ENCODE measurements around the gene SNAPC2. TPM values are rescaled to one million over a fixed set of nuclear protein-coding genes. Genes with fewer than 3 reads are reported as not detected.

Gene SNAPC2
- total and polyA plus RNA-seq, 2 of the 13 experiments (the other 11 are each of a cell fraction or from before 2014, with no cell fraction given) = 10.2 to 12.7 TPM

DNA sequence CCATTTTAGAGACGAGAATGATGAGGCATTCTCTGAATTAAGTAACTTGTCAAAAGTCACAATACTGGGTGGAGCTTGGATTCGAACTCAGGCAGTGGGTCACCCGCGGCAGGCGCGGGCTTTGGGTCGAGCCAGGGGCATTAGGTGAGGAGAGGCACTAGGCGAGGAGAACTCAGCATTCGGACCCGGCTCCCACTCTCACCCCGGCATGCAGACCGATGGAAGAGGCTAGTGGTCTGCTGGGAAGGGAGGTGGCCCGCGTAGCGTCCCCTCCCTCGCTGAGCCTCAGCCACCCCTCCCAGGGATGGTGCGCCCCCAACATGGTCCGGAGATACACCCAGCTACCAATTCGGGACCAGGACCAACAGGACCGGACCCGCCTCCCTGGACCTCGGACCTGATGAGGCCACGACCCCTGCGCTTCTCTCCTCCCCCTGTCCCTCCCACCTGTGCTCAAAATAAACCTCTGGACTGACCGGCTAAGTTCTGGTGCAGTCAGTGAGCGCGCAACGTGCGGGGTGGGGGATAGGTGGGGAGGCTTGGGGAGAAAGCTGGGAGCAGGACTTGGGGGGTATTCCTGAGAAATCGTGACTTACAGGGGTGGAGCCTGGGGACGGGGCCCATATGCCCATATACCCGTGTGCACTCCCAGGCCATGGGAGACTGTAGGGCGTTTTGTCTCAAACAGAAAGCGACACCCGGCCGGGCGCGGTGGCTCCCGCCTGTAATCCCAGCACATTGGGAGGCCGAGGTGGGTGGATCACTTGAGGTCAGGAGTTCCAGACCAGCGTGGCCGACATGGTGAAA is 1.3 kb upstream of the SNAPC2 start (continued):
- TF ChIP-seq DNMT1 (CRISPR knock-in tag; IDR thresholded peaks at IDR 0.05) (no peak), PHF8 (CRISPR knock-in tag; IDR thresholded peaks at IDR 0.05) (no peak), ZNF460 (CRISPR knock-in tag; IDR thresholded peaks at IDR 0.05; ENCODE audit: borderline replicate concordance) (peak; percentile 69), NFKB2 (CRISPR knock-in tag; IDR thresholded peaks at IDR 0.05; ENCODE audit: borderline replicate concordance) (no peak), MXD4 (CRISPR knock-in tag; IDR thresholded peaks at IDR 0.05) (0 out of 2 replicates have a peak, but pooled peaks have one; percentile 47), ZBTB20 (CRISPR knock-in tag; IDR thresholded peaks at IDR 0.05; ENCODE audit: borderline replicate concordance, low read depth) (no peak), CHCHD3 (CRISPR knock-in tag; IDR thresholded peaks at IDR 0.05) (no peak)
- TF ChIP-seq, protein P1, sequence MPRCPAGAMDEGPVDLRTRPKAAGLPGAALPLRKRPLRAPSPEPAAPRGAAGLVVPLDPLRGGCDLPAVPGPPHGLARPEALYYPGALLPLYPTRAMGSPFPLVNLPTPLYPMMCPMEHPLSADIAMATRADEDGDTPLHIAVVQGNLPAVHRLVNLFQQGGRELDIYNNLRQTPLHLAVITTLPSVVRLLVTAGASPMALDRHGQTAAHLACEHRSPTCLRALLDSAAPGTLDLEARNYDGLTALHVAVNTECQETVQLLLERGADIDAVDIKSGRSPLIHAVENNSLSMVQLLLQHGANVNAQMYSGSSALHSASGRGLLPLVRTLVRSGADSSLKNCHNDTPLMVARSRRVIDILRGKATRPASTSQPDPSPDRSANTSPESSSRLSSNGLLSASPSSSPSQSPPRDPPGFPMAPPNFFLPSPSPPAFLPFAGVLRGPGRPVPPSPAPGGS (CRISPR knock-in tag; IDR thresholded peaks at IDR 0.05) = no peak
- TF ChIP-seq, protein P2, sequence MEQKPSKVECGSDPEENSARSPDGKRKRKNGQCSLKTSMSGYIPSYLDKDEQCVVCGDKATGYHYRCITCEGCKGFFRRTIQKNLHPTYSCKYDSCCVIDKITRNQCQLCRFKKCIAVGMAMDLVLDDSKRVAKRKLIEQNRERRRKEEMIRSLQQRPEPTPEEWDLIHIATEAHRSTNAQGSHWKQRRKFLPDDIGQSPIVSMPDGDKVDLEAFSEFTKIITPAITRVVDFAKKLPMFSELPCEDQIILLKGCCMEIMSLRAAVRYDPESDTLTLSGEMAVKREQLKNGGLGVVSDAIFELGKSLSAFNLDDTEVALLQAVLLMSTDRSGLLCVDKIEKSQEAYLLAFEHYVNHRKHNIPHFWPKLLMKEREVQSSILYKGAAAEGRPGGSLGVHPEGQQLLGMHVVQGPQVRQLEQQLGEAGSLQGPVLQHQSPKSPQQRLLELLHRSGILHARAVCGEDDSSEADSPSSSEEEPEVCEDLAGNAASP (CRISPR knock-in tag; IDR thresholded peaks at IDR 0.05; ENCODE audit: borderline replicate concordance) = peak; percentile 78; the same call in 1 of the 2 replicates
- TF ChIP-seq, protein P3, sequence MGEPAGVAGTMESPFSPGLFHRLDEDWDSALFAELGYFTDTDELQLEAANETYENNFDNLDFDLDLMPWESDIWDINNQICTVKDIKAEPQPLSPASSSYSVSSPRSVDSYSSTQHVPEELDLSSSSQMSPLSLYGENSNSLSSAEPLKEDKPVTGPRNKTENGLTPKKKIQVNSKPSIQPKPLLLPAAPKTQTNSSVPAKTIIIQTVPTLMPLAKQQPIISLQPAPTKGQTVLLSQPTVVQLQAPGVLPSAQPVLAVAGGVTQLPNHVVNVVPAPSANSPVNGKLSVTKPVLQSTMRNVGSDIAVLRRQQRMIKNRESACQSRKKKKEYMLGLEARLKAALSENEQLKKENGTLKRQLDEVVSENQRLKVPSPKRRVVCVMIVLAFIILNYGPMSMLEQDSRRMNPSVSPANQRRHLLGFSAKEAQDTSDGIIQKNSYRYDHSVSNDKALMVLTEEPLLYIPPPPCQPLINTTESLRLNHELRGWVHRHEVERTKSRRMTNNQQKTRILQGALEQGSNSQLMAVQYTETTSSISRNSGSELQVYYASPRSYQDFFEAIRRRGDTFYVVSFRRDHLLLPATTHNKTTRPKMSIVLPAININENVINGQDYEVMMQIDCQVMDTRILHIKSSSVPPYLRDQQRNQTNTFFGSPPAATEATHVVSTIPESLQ (CRISPR knock-in tag; conservative IDR thresholded peaks at IDR 0.05) = no peak
